ENCODE results near the gene ANAPC4. TPM values are rescaled to one million over a fixed set of nuclear protein-coding genes. Genes with fewer than 3 reads are reported as not detected.
A peak's percentile ranks its signal among the peaks of the same experiment; 100 is the strongest.
"Not testable (repeated sequence)": the region's sequence is repeated elsewhere in the genome, so short reads cannot be mapped to it uniquely, and the experiment has no call there.

Gene ANAPC4
- 33.4 TPM for polyA plus RNA-seq (2012; ENCODE audit: insufficient read depth, insufficient read length)

GRCh38 chr4:25376754-25377571, at the start of gene ANAPC4:
Gene ANAPC4, plus strand, starts transcription at chr4:25377263. Its CDS starts 165 bp downstream, at chr4:25377428.
- H3K4me3 ChIP-seq (ENCODE audit: low read length), result peak within 1 kb of the TSS; percentile 88
- DNase-seq (ENCODE audit: low read depth, low spot score), result peak; percentile 86

GRCh38 chr4:25328463-25328862, 48.6 kb upstream of the ANAPC4 start:
- not testable (repeated sequence) for H3K4me3 ChIP-seq (ENCODE audit: low read length); DNase-seq (ENCODE audit: low read depth, low spot score)

- DNase-seq (ENCODE audit: low read depth, low spot score), result no peak
- no peak overlapping the region for H3K4me3 ChIP-seq (ENCODE audit: low read length)
These were observed 46.7 kb upstream of the ANAPC4 start for GRCh38 chr4:25330335-25330734.

- DNase-seq (ENCODE audit: low read depth, low spot score), result no peak
- no peak overlapping the region for H3K4me3 ChIP-seq (ENCODE audit: low read length)
These were observed 45.9 kb upstream of the ANAPC4 start for GRCh38 chr4:25330905-25331808.

GRCh38 chr4:25343671-25344070, 33.4 kb upstream of the ANAPC4 start:
- H3K4me3 ChIP-seq (ENCODE audit: low read length), result no peak overlapping the region
- DNase-seq (ENCODE audit: low read depth, low spot score), result no peak

GRCh38 chr4:25345744-25346143, 31.3 kb upstream of the ANAPC4 start:
- H3K4me3 ChIP-seq (ENCODE audit: low read length), result no peak overlapping the region
- no peak for DNase-seq (ENCODE audit: low read depth, low spot score)

GRCh38 chr4:25346913-25347312, 30.1 kb upstream of the ANAPC4 start:
- no peak overlapping the region for H3K4me3 ChIP-seq (ENCODE audit: low read length)

GRCh38 chr4:25347473-25347872, 29.6 kb upstream of the ANAPC4 start:
- H3K4me3 ChIP-seq (ENCODE audit: low read length), result no peak overlapping the region
- no peak for DNase-seq (ENCODE audit: low read depth, low spot score)

More at GRCh38 chr4:25346913-25347312, 30.1 kb upstream of the ANAPC4 start:
- no peak for DNase-seq (ENCODE audit: low read depth, low spot score)

GRCh38 chr4:25347971-25348370, 29.1 kb upstream of the ANAPC4 start:
- DNase-seq (ENCODE audit: low read depth, low spot score), result no peak
- no peak overlapping the region for H3K4me3 ChIP-seq (ENCODE audit: low read length)

GRCh38 chr4:25350561-25350960, 26.5 kb upstream of the ANAPC4 start:
- DNase-seq (ENCODE audit: low read depth, low spot score), result no peak
- H3K4me3 ChIP-seq (ENCODE audit: low read length), result no peak overlapping the region

- DNase-seq (ENCODE audit: low read depth, low spot score), result no peak
- H3K4me3 ChIP-seq (ENCODE audit: low read length), result no peak overlapping the region
These were observed 25.2 kb upstream of the ANAPC4 start for GRCh38 chr4:25351777-25352416.

- H3K4me3 ChIP-seq (ENCODE audit: low read length), result no peak overlapping the region
- no peak for DNase-seq (ENCODE audit: low read depth, low spot score)
These were observed 21.0 kb upstream of the ANAPC4 start for GRCh38 chr4:25356068-25356467.

- no peak for DNase-seq (ENCODE audit: low read depth, low spot score)
These were observed 18.4 kb upstream of the ANAPC4 start for GRCh38 chr4:25358515-25359275.

GRCh38 chr4:25361253-25361652, 15.8 kb upstream of the ANAPC4 start:
- DNase-seq (ENCODE audit: low read depth, low spot score), result no peak
- no peak overlapping the region for H3K4me3 ChIP-seq (ENCODE audit: low read length)

More at GRCh38 chr4:25358515-25359275, 18.4 kb upstream of the ANAPC4 start:
- H3K4me3 ChIP-seq (ENCODE audit: low read length), result no peak overlapping the region

GRCh38 chr4:25367004-25367621, 9.9 kb upstream of the ANAPC4 start:
- no peak overlapping the region for H3K4me3 ChIP-seq (ENCODE audit: low read length)
- peak; percentile 36 for DNase-seq (ENCODE audit: low read depth, low spot score)

- no peak for DNase-seq (ENCODE audit: low read depth, low spot score)
- no peak overlapping the region for H3K4me3 ChIP-seq (ENCODE audit: low read length)
These were observed 9.2 kb upstream of the ANAPC4 start for GRCh38 chr4:25367877-25368276.

- no peak for DNase-seq (ENCODE audit: low read depth, low spot score)
- no peak overlapping the region for H3K4me3 ChIP-seq (ENCODE audit: low read length)
These were observed 8.7 kb upstream of the ANAPC4 start for GRCh38 chr4:25368315-25368714.

- no peak for DNase-seq (ENCODE audit: low read depth, low spot score)
- H3K4me3 ChIP-seq (ENCODE audit: low read length), result no peak overlapping the region
These were observed 6.8 kb upstream of the ANAPC4 start for GRCh38 chr4:25370242-25370641.

Data from Jurkat, Clone E6-1 (cell line).